H9 (cell line): ENCODE measurements around the gene RPS6KB1. TPM values are rescaled to one million over a fixed set of nuclear protein-coding genes. Genes with fewer than 3 reads are reported as not detected.

Source experiments
- DNase-seq: peaks from one replicate; pipeline ENCODE4 v3.0.0-alpha.2; 2017
- H2AFZ ChIP-seq: one replicate; pipeline ENCODE4 v1.6.1; 2013; ENCODE audit warnings: mild to moderate bottlenecking, low read length, control low read depth, moderate library complexity
- H2AK5ac ChIP-seq: 2 replicates; pipeline ENCODE4 v1.6.1; 2013; ENCODE audit warnings: low read length, control low read depth, mixed read lengths; ENCODE audit not compliant: insufficient read length
- H2BK120ac ChIP-seq: one replicate; pipeline ENCODE4 v1.6.1; 2013; ENCODE audit warnings: low read depth, mild to moderate bottlenecking, low read length, control low read depth, inconsistent platforms; ENCODE audit not compliant: poor library complexity, severe bottlenecking
- H2BK12ac ChIP-seq: 2 replicates; pipeline ENCODE4 v1.6.1; 2013; ENCODE audit warnings: low read length, control low read depth, mixed read lengths, low read depth; ENCODE audit not compliant: insufficient read length
- H2BK15ac ChIP-seq: 2 replicates; pipeline ENCODE4 v1.6.1; 2013; ENCODE audit warnings: low read depth, low read length, control low read depth
- H2BK20ac ChIP-seq: one replicate; pipeline ENCODE4 v1.6.1; 2013; ENCODE audit warnings: low read depth, mild to moderate bottlenecking, low read length, control low read depth, inconsistent platforms; ENCODE audit not compliant: poor library complexity, severe bottlenecking
- H2BK5ac ChIP-seq: 2 replicates; pipeline ENCODE4 v1.6.1; 2013; ENCODE audit warnings: low read length, control low read depth, mixed read lengths; ENCODE audit not compliant: insufficient read length
- H3K14ac ChIP-seq: 2 replicates; pipeline ENCODE4 v1.6.1; 2013; ENCODE audit warnings: low read length, control low read depth; ENCODE audit not compliant: insufficient read depth
- H3K18ac ChIP-seq: 2 replicates; pipeline ENCODE4 v1.6.1; 2013; ENCODE audit warnings: low read depth, mild to moderate bottlenecking, mixed read lengths, low read length, control low read depth; ENCODE audit not compliant: insufficient read length
- H3K23ac ChIP-seq: 2 replicates; pipeline ENCODE4 v1.6.1; 2013; ENCODE audit warnings: low read length, control low read depth, mixed read lengths, low read depth; ENCODE audit not compliant: insufficient read length
- H3K23me2 ChIP-seq: 2 replicates; pipeline ENCODE4 v1.6.1; 2013; ENCODE audit warnings: low read depth, mild to moderate bottlenecking, mixed read lengths, low read length, control low read depth; ENCODE audit not compliant: insufficient read length, poor library complexity, severe bottlenecking
- H3K27ac ChIP-seq: 2 replicates; pipeline ENCODE4 v1.5.1; 2013; ENCODE audit warnings: low read length, control low read depth, mixed read lengths, low read depth; ENCODE audit not compliant: insufficient read length
- H3K27me3 ChIP-seq: 2 replicates; pipeline ENCODE4 v1.6.1; 2013; ENCODE audit warnings: low read length, control low read depth, inconsistent platforms; ENCODE audit not compliant: insufficient read depth
- H3K4ac ChIP-seq: 2 replicates; pipeline ENCODE4 v1.6.1; 2013; ENCODE audit warnings: low read depth, mild to moderate bottlenecking, control low read depth, inconsistent platforms, low read length, moderate library complexity
- H3K4me1 ChIP-seq: 2 replicates; pipeline ENCODE4 v1.6.1; 2013; ENCODE audit warnings: low read length, control low read depth, inconsistent platforms; ENCODE audit not compliant: insufficient read depth
- H3K4me2 ChIP-seq: 2 replicates; pipeline ENCODE4 v1.6.1; 2013; ENCODE audit warnings: low read length, control low read depth, mixed read lengths; ENCODE audit not compliant: insufficient read length, insufficient read depth
- H3K56ac ChIP-seq: 2 replicates; pipeline ENCODE4 v1.6.1; 2013; ENCODE audit warnings: low read depth, mild to moderate bottlenecking, mixed read lengths, low read length, control low read depth; ENCODE audit not compliant: insufficient read length
- H3K79me1 ChIP-seq: 2 replicates; pipeline ENCODE4 v1.6.1; 2013; ENCODE audit warnings: low read depth, mild to moderate bottlenecking, moderate library complexity, low read length, control low read depth, inconsistent platforms; ENCODE audit not compliant: insufficient read depth, poor library complexity, severe bottlenecking
- H3K79me2 ChIP-seq: 2 replicates; pipeline ENCODE4 v1.6.1; 2013; ENCODE audit warnings: low read length, control low read depth, inconsistent platforms; ENCODE audit not compliant: insufficient read depth
- H3K9ac ChIP-seq: 2 replicates; pipeline ENCODE4 v1.6.1; 2013; ENCODE audit warnings: low read length, control low read depth, mixed read lengths; ENCODE audit not compliant: insufficient read length; ENCODE audit errors: extremely low read depth
- H3K9me3 ChIP-seq: one replicate; pipeline ENCODE4 v1.6.1; 2013; ENCODE audit warnings: low read depth, low read length, inconsistent platforms; ENCODE audit not compliant: control insufficient read depth
- H3T11ph ChIP-seq: one replicate; pipeline ENCODE4 v1.6.1; 2013; ENCODE audit warnings: mild to moderate bottlenecking, low read length, control low read depth, inconsistent platforms
- H4K20me1 ChIP-seq: one replicate; pipeline ENCODE4 v1.6.1; 2013; ENCODE audit not compliant: control insufficient read depth, insufficient read length, insufficient read depth
- H4K5ac ChIP-seq: 2 replicates; pipeline ENCODE4 v1.6.1; 2013; ENCODE audit warnings: low read depth, mild to moderate bottlenecking, mixed read lengths, low read length, control low read depth; ENCODE audit not compliant: insufficient read length
- H4K8ac ChIP-seq: replicated peaks from 2 replicates; pipeline ENCODE4 v1.6.1; 2013; ENCODE audit warnings: low read length, control low read depth, mixed read lengths, low read depth; ENCODE audit not compliant: insufficient read length
- H4K91ac ChIP-seq: 2 replicates; pipeline ENCODE4 v1.6.1; 2013; ENCODE audit warnings: low read depth, mild to moderate bottlenecking, moderate library complexity, mixed read lengths, low read length, control low read depth; ENCODE audit not compliant: insufficient read length
- H3K27ac Mint-ChIP-seq, 3 experiments: 2 replicates in 2 of 3; 3 replicates in 1 of 3; pipeline ENCODE4 v1.8.0; 2020 to 2021; ENCODE audit warnings: mixed read lengths in 3 of 3, mild to moderate bottlenecking in 1 of 3, moderate library complexity in 1 of 3
- H3K27me3 Mint-ChIP-seq: 2 replicates; pipeline ENCODE4 v1.8.0; 2021; ENCODE audit warnings: low read depth, mild to moderate bottlenecking, moderate library complexity, mixed read lengths
- H3K36me3 Mint-ChIP-seq, 3 experiments: 2 replicates in 2 of 3; 3 replicates in 1 of 3; pipeline ENCODE4 v1.8.0; 2020 to 2021; ENCODE audit warnings: low read depth in 3 of 3, mixed read lengths in 3 of 3; ENCODE audit not compliant: insufficient read depth in 1 of 3
- H3K4me1 Mint-ChIP-seq, 2 experiments: 2 replicates each; pipeline ENCODE4 v1.8.0; 2020; ENCODE audit warnings: mixed read lengths in 2 of 2
- H3K4me3 Mint-ChIP-seq, 2 experiments: 2 replicates in 1 of 2; 3 replicates in 1 of 2; pipeline ENCODE4 v1.8.0; 2020 to 2021; ENCODE audit warnings: mild to moderate bottlenecking in 2 of 2, mixed read lengths in 2 of 2, moderate library complexity in 1 of 2
- H3K9me3 Mint-ChIP-seq, 2 experiments: 2 replicates in 1 of 2; 3 replicates in 1 of 2; pipeline ENCODE4 v1.8.0; 2020; ENCODE audit warnings: mild to moderate bottlenecking in 2 of 2, mixed read lengths in 2 of 2, moderate library complexity in 1 of 2
- CTCF ChIP-seq: fragments of 200-600 bp; sonication (generic); conservative IDR thresholded peaks from 3 replicates; pipeline ENCODE4 v1.8.0; 2021; ENCODE audit warnings: antibody characterized with exemption, mild to moderate bottlenecking
- WGBS: extraction: QIAGEN DNeasy Blood & Tissue Kit; methylation state at CpG from one replicate; pipeline ENCODE4 v1.1.7; 2013; ENCODE audit warnings: missing lambda C conversion rate, low lambda C conversion rate, mixed read lengths; ENCODE audit not compliant: insufficient read length; ENCODE audit errors: extremely low coverage; 5-methylcytosine and 5-hydroxymethylcytosine counted together
- total RNA-seq: library from RNA; stranded (reverse); gene quantifications from 2 replicates; pipeline ENCODE4 v1.2.1, GENCODE V29; 2021

RPS6KB1 gene
- total RNA-seq, 1 experiment from 2014 or later = 36.1 TPM

- Mint-ChIP-seq H3K4me3 (no peak overlapping the region), H3K9me3 (no peaks in the 10 kb centered on the region), H3K27me3 (no peaks in the 10 kb centered on the region), H3K4me1 (no peaks in the 10 kb centered on the region), H3K36me3 (peaks cover 3 to 26% (median 21%) of the 10 kb centered on the region in 3 experiments; a peak in 5 of 7 replicates), H3K27ac (no peak overlapping the region; a peak in 1 of 7 replicates)
- no peak overlapping the region for H2BK12ac ChIP-seq
- H3K56ac ChIP-seq = no peak overlapping the region
- no peak overlapping the region for H3K18ac ChIP-seq
- H3K14ac ChIP-seq = no peak overlapping the region
- no peak overlapping the region for H3K23ac ChIP-seq
- H3T11ph ChIP-seq = no peak overlapping the region
- H2BK5ac ChIP-seq = no peak overlapping the region
- WGBS = no CpG with 5 or more reads among the region's 1 CpG
- H4K8ac ChIP-seq = no peak overlapping the region
- H3K4me1 ChIP-seq = no peaks in the 10 kb centered on the region
- H3K79me2 ChIP-seq = no peaks in the 10 kb centered on the region
- no peak overlapping the region for H2BK20ac ChIP-seq
- no peak for DNase-seq
- no peak overlapping the region for H3K9ac ChIP-seq
- H4K91ac ChIP-seq = no peak overlapping the region
- H2BK15ac ChIP-seq = no peak overlapping the region
- H3K4me2 ChIP-seq = no peak overlapping the region
- H2BK120ac ChIP-seq = no peak overlapping the region
- no peaks in the 10 kb centered on the region for H3K27me3 ChIP-seq
- H3K23me2 ChIP-seq = no peaks in the 10 kb centered on the region
- TF ChIP-seq CTCF = no peak
- H4K20me1 ChIP-seq = no peaks in the 10 kb centered on the region
- no peak overlapping the region for H2AFZ ChIP-seq
- no peaks in the 10 kb centered on the region for H3K79me1 ChIP-seq
- H3K9me3 ChIP-seq = no peaks in the 10 kb centered on the region
- no peak overlapping the region for H3K4ac ChIP-seq
- H3K27ac ChIP-seq = no peak overlapping the region
- no peak overlapping the region for H2AK5ac ChIP-seq
- no peak overlapping the region for H4K5ac ChIP-seq
These were observed 23.0 kb upstream of the RPS6KB1 start for GRCh38 chr17:59869941-59870218.
